Measurements from ENCODE around the gene MTOR. TPM values are rescaled to one million over a fixed set of nuclear protein-coding genes. Genes with fewer than 3 reads are reported as not detected.

The MTOR gene
- total and polyA plus RNA-seq, 10 of the 15 experiments (the other 5 are each of a cell fraction or from before 2014, with no cell fraction given): 6.6 to 41.8 (median 29.8) TPM

DNA sequence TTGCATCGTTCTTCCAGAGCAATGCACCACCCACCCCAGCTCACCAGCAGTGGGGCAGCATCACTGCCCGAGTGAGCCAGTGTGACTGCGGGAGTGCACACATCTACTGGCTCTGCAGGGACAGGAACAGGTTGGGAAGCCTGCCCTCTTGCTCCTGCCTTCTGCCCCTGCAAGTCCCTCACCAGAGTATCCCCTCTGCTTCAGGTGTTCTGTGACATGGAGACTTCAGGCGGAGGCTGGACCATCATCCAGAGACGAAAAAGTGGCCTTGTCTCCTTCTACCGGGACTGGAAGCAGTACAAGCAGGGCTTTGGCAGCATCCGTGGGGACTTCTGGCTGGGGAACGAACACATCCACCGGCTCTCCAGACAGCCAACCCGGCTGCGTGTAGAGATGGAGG is 69.0 kb downstream of the MTOR start:
- 95% methylated on average over 11 of the region's 11 CpGs for WGBS (ENCODE audit: insufficient coverage, insufficient replicate concordance, low lambda C conversion rate, missing lambda C conversion rate)
- ChIA-PET CTCF (interaction anchor here (0.6 kb wide), 1 partner anchor 33 kb away, joined by 3 read pairs; no protein-coding TSS in a partner anchor), RAD21 (ENCODE audit: unreplicated experiment) (no interaction called here), POLR2A (interaction anchor here (0.7 kb wide), 1 partner anchor 9 kb away, joined by 3 read pairs; no protein-coding TSS in a partner anchor), SMC1A (ENCODE audit: uncharacterized antibody, unreplicated experiment) (no interaction called here)
- intact Hi-C loops (cut with micrococcal nuclease; ENCODE audit: unreplicated experiment) (no loop called here), in situ Hi-C loops (cut with MboI) (no loop called here)
- Histone ChIP-seq H3K27ac (ENCODE audit: control insufficient read depth, insufficient read depth) (no peak overlapping the region), H4K20me1 (ENCODE audit: control insufficient read depth, insufficient read depth) (no peaks in the 10 kb centered on the region), H3K9ac (ENCODE audit: control insufficient read depth, insufficient read depth, low read length) (no peak overlapping the region), H3K4me3 (no peak overlapping the region), H2AFZ (ENCODE audit: control insufficient read depth, low read depth, low read length) (no peak overlapping the region), H3K4me1 (ENCODE audit: control insufficient read depth, insufficient read depth, low read length) (no peaks in the 10 kb centered on the region), H3K36me3 (ENCODE audit: control insufficient read depth in 2 of 2, insufficient read depth in 2 of 2, low read length in 1 of 2) (peaks cover 16 to 18% of the 10 kb centered on the region in 2 experiments), H3K27me3 (replicated peaks in 1 of 2; ENCODE audit: control insufficient read depth in 2 of 2, insufficient read depth in 2 of 2, low read length in 1 of 2) (no peaks in the 10 kb centered on the region), H3K9me3 (replicated peaks; ENCODE audit: control insufficient read depth, insufficient read depth, low read length) (no peaks in the 10 kb centered on the region), H3K79me2 (ENCODE audit: control insufficient read depth, insufficient read depth, low read length) (no peaks in the 10 kb centered on the region), H3K4me2 (ENCODE audit: control insufficient read depth, insufficient read depth) (no peak overlapping the region)
- ATAC-seq (no peak), DNase-seq (ENCODE audit: low read depth, low spot score) (no peak), FAIRE-seq (no peak)
- BruUV-seq (replicated peaks): no TSS peak
- TF ChIP-seq ZNF622 (IDR thresholded peaks at IDR 0.05) (no peak), CBFB (IDR thresholded peaks at IDR 0.05; ENCODE audit: low read depth) (no peak), NR2C2 (IDR thresholded peaks at IDR 0.05; ENCODE audit: borderline replicate concordance, control insufficient read depth, insufficient read length, low read depth) (no peak), PAX5 (IDR thresholded peaks at IDR 0.05; ENCODE audit: borderline replicate concordance, low read depth, low read length) (no peak), SMAD1 (IDR thresholded peaks at IDR 0.05; ENCODE audit: low read depth, partially characterized antibody) (no peak), ZNF274 (IDR thresholded peaks at IDR 0.05; ENCODE audit: insufficient read depth, insufficient read length) (no peak), POU2F2 (IDR thresholded peaks at IDR 0.05; ENCODE audit: borderline replicate concordance, low read depth, low read length) (no peak), TCF3 (IDR thresholded peaks at IDR 0.05; ENCODE audit: borderline replicate concordance, insufficient read depth, low read depth, low read length) (no peak), FOXM1 (IDR thresholded peaks at IDR 0.05; ENCODE audit: low read depth, low read length) (no peak), HDAC6 (IDR thresholded peaks at IDR 0.05; ENCODE audit: unreplicated experiment) (no peak), HSF1 (IDR thresholded peaks at IDR 0.05; ENCODE audit: low read depth, low read length) (no peak), HDAC2 (IDR thresholded peaks at IDR 0.05) (no peak), ZNF217 (IDR thresholded peaks at IDR 0.05) (no peak)
- TF ChIP-seq, protein P1, sequence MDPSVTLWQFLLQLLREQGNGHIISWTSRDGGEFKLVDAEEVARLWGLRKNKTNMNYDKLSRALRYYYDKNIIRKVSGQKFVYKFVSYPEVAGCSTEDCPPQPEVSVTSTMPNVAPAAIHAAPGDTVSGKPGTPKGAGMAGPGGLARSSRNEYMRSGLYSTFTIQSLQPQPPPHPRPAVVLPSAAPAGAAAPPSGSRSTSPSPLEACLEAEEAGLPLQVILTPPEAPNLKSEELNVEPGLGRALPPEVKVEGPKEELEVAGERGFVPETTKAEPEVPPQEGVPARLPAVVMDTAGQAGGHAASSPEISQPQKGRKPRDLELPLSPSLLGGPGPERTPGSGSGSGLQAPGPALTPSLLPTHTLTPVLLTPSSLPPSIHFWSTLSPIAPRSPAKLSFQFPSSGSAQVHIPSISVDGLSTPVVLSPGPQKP (IDR thresholded peaks at IDR 0.05; ENCODE audit: low read depth, low read length): no peak
- TF ChIP-seq, protein P2, sequence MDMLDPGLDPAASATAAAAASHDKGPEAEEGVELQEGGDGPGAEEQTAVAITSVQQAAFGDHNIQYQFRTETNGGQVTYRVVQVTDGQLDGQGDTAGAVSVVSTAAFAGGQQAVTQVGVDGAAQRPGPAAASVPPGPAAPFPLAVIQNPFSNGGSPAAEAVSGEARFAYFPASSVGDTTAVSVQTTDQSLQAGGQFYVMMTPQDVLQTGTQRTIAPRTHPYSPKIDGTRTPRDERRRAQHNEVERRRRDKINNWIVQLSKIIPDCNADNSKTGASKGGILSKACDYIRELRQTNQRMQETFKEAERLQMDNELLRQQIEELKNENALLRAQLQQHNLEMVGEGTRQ (IDR thresholded peaks at IDR 0.05; ENCODE audit: borderline replicate concordance, low read depth, low read length): no peak
- TF ChIP-seq, protein P3, sequence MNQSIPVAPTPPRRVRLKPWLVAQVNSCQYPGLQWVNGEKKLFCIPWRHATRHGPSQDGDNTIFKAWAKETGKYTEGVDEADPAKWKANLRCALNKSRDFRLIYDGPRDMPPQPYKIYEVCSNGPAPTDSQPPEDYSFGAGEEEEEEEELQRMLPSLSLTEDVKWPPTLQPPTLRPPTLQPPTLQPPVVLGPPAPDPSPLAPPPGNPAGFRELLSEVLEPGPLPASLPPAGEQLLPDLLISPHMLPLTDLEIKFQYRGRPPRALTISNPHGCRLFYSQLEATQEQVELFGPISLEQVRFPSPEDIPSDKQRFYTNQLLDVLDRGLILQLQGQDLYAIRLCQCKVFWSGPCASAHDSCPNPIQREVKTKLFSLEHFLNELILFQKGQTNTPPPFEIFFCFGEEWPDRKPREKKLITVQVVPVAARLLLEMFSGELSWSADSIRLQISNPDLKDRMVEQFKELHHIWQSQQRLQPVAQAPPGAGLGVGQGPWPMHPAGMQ (IDR thresholded peaks at IDR 0.05; ENCODE audit: borderline replicate concordance): no peak
- TF ChIP-seq, protein P4, sequence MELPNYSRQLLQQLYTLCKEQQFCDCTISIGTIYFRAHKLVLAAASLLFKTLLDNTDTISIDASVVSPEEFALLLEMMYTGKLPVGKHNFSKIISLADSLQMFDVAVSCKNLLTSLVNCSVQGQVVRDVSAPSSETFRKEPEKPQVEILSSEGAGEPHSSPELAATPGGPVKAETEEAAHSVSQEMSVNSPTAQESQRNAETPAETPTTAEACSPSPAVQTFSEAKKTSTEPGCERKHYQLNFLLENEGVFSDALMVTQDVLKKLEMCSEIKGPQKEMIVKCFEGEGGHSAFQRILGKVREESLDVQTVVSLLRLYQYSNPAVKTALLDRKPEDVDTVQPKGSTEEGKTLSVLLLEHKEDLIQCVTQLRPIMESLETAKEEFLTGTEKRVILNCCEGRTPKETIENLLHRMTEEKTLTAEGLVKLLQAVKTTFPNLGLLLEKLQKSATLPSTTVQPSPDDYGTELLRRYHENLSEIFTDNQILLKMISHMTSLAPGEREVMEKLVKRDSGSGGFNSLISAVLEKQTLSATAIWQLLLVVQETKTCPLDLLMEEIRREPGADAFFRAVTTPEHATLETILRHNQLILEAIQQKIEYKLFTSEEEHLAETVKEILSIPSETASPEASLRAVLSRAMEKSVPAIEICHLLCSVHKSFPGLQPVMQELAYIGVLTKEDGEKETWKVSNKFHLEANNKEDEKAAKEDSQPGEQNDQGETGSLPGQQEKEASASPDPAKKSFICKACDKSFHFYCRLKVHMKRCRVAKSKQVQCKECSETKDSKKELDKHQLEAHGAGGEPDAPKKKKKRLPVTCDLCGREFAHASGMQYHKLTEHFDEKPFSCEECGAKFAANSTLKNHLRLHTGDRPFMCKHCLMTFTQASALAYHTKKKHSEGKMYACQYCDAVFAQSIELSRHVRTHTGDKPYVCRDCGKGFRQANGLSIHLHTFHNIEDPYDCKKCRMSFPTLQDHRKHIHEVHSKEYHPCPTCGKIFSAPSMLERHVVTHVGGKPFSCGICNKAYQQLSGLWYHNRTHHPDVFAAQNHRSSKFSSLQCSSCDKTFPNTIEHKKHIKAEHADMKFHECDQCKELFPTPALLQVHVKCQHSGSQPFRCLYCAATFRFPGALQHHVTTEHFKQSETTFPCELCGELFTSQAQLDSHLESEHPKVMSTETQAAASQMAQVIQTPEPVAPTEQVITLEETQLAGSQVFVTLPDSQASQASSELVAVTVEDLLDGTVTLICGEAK (IDR thresholded peaks at IDR 0.05; ENCODE audit: borderline replicate concordance): no peak
